K562 (cell line): ENCODE results near the gene GLIPR1L1. TPM values are rescaled to one million over a fixed set of nuclear protein-coding genes. Genes with fewer than 3 reads are reported as not detected.

ENCODE experiments used
- GATA2 ChIP-seq: sonication (generic); formaldehyde crosslinking; IDR thresholded peaks from 2 replicates; pipeline ENCODE4 v1.4.0; 2020; ENCODE audit warnings: mild to moderate bottlenecking, missing genetic modification reagents
- HEY1 ChIP-seq: fragments of 250-450 bp; sonication (Bioruptor Pico); IDR thresholded peaks from 2 replicates; pipeline ENCODE4 v1.5.0; 2020; ENCODE audit warnings: mild to moderate bottlenecking, moderate library complexity, borderline replicate concordance
- POLR2B ChIP-seq: fragments of 450-650 bp; IDR thresholded peaks from 2 replicates; pipeline ENCODE4 v1.6.1; 2018; ENCODE audit warnings: low read depth; ENCODE audit not compliant: partially characterized antibody
- SIN3A ChIP-seq, 2 experiments: fragments of 150-350 bp in 1 of 2; IDR thresholded peaks; 2 replicates each; pipeline ENCODE4 v1.6.1; 2011 to 2016; ENCODE audit warnings: borderline replicate concordance in 2 of 2, low read depth in 2 of 2, low read length in 2 of 2, mild to moderate bottlenecking in 2 of 2, moderate library complexity in 2 of 2; ENCODE audit not compliant: control insufficient read depth in 1 of 2
- ZNF408 ChIP-seq: fragments of 250-450 bp; sonication (Bioruptor Pico); IDR thresholded peaks from 2 replicates; pipeline ENCODE4 v1.4.0; 2020; ENCODE audit warnings: low read depth, mild to moderate bottlenecking, moderate library complexity
- polyA plus RNA-seq, 8 experiments: library from polyadenylated mRNA; depleted of rRNA in 4 of 8; stranded (reverse) in 5 of 8; unstranded in 3 of 8; fragments of >200 nt; fragmentation: Nextera tagmentation in 2 of 8; fragmentation: Illumina TruSeq in 1 of 8; extraction: Ambion mirVana in 2 of 8; extraction: Trizol in 1 of 8; gene quantifications; 2 replicates each; pipeline versions ENCODE4 v1.2.1 to v1.2.3, GENCODE V29; 2011 to 2014; ENCODE audit warnings: inconsistent platforms in 1 of 8, missing spikeins in 1 of 8
- total RNA-seq, 7 experiments: library from RNA; depleted of rRNA in 6 of 7; stranded (reverse); fragments of >200 nt in 6 of 7; fragmentation: Illumina TruSeq in 2 of 7; extraction: Trizol in 2 of 7; gene quantifications; 2 replicates each; pipeline versions ENCODE4 v1.2.1 to v1.2.3, GENCODE V29; 2011 to 2021; ENCODE audit warnings: low replicate concordance in 1 of 7
- TF ChIP-seq, protein P1 (sequence below): sonication (generic); formaldehyde crosslinking; IDR thresholded peaks from 2 replicates; pipeline ENCODE4 v1.4.0; 2020; ENCODE audit warnings: mild to moderate bottlenecking, missing genetic modification reagents
- TF ChIP-seq, protein P2 (sequence below), 2 experiments: fragments of 450-650 bp in 1 of 2; sonication (generic) in 1 of 2; formaldehyde crosslinking in 1 of 2; IDR thresholded peaks; 2 replicates each; pipeline versions ENCODE4 v1.7.1 to v1.9.0; 2016 to 2022; ENCODE audit warnings: inconsistent platforms in 1 of 2, mild to moderate bottlenecking in 1 of 2, missing genetic modification reagents in 1 of 2
- TF ChIP-seq, protein P3 (sequence below): fragments of 250-450 bp; sonication (Bioruptor Pico); IDR thresholded peaks from 2 replicates; pipeline ENCODE4 v1.9.0; 2021; ENCODE audit warnings: mild to moderate bottlenecking, inconsistent platforms
- TF ChIP-seq, protein P4 (sequence below): fragments of 250-450 bp; sonication (Bioruptor Pico); IDR thresholded peaks from 2 replicates; pipeline ENCODE4 v1.4.0; 2020; ENCODE audit warnings: mild to moderate bottlenecking, moderate library complexity, borderline replicate concordance

The GLIPR1L1 gene
- total and polyA plus RNA-seq, 9 of the 15 experiments (the other 6 are each of a cell fraction or from before 2014, with no cell fraction given), result not detected

DNA sequence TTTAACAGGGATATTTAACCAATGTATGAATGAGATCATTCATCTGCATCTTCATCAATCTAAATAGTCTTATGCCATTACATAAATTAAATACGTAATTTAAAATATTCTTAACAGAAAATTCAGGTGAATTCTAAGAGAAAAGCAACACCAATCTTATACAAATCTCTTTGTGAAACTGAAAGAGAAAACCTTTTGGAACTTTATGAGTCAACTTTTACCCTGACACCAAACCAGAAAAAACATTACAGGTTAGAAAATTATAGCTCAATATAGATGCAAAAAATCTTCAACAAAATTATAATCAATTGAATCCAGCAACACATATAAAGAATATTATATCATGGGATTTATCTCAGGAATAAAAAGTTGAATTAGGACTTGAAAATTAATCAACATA lies 3.4 kb downstream of the GLIPR1L1 start (continued):
- TF ChIP-seq, protein P1, sequence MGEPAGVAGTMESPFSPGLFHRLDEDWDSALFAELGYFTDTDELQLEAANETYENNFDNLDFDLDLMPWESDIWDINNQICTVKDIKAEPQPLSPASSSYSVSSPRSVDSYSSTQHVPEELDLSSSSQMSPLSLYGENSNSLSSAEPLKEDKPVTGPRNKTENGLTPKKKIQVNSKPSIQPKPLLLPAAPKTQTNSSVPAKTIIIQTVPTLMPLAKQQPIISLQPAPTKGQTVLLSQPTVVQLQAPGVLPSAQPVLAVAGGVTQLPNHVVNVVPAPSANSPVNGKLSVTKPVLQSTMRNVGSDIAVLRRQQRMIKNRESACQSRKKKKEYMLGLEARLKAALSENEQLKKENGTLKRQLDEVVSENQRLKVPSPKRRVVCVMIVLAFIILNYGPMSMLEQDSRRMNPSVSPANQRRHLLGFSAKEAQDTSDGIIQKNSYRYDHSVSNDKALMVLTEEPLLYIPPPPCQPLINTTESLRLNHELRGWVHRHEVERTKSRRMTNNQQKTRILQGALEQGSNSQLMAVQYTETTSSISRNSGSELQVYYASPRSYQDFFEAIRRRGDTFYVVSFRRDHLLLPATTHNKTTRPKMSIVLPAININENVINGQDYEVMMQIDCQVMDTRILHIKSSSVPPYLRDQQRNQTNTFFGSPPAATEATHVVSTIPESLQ, result no peak
- no peak for TF ChIP-seq HEY1 (CRISPR knock-in tag)
- no peak for TF ChIP-seq SIN3A (IDR thresholded peaks at IDR 0.05; ENCODE audit: borderline replicate concordance in 2 of 2, control insufficient read depth in 1 of 2, low read depth in 2 of 2, low read length in 2 of 2)
- TF ChIP-seq GATA2, result no peak
- TF ChIP-seq, protein P2, sequence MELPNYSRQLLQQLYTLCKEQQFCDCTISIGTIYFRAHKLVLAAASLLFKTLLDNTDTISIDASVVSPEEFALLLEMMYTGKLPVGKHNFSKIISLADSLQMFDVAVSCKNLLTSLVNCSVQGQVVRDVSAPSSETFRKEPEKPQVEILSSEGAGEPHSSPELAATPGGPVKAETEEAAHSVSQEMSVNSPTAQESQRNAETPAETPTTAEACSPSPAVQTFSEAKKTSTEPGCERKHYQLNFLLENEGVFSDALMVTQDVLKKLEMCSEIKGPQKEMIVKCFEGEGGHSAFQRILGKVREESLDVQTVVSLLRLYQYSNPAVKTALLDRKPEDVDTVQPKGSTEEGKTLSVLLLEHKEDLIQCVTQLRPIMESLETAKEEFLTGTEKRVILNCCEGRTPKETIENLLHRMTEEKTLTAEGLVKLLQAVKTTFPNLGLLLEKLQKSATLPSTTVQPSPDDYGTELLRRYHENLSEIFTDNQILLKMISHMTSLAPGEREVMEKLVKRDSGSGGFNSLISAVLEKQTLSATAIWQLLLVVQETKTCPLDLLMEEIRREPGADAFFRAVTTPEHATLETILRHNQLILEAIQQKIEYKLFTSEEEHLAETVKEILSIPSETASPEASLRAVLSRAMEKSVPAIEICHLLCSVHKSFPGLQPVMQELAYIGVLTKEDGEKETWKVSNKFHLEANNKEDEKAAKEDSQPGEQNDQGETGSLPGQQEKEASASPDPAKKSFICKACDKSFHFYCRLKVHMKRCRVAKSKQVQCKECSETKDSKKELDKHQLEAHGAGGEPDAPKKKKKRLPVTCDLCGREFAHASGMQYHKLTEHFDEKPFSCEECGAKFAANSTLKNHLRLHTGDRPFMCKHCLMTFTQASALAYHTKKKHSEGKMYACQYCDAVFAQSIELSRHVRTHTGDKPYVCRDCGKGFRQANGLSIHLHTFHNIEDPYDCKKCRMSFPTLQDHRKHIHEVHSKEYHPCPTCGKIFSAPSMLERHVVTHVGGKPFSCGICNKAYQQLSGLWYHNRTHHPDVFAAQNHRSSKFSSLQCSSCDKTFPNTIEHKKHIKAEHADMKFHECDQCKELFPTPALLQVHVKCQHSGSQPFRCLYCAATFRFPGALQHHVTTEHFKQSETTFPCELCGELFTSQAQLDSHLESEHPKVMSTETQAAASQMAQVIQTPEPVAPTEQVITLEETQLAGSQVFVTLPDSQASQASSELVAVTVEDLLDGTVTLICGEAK (IDR thresholded peaks at IDR 0.05), result no peak
- TF ChIP-seq, protein P2 (CRISPR knock-in tag; IDR thresholded peaks at IDR 0.05), result no peak
- TF ChIP-seq, protein P3, sequence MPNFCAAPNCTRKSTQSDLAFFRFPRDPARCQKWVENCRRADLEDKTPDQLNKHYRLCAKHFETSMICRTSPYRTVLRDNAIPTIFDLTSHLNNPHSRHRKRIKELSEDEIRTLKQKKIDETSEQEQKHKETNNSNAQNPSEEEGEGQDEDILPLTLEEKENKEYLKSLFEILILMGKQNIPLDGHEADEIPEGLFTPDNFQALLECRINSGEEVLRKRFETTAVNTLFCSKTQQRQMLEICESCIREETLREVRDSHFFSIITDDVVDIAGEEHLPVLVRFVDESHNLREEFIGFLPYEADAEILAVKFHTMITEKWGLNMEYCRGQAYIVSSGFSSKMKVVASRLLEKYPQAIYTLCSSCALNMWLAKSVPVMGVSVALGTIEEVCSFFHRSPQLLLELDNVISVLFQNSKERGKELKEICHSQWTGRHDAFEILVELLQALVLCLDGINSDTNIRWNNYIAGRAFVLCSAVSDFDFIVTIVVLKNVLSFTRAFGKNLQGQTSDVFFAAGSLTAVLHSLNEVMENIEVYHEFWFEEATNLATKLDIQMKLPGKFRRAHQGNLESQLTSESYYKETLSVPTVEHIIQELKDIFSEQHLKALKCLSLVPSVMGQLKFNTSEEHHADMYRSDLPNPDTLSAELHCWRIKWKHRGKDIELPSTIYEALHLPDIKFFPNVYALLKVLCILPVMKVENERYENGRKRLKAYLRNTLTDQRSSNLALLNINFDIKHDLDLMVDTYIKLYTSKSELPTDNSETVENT (CRISPR knock-in tag), result no peak
- TF ChIP-seq POLR2B, result no peak
- no peak for TF ChIP-seq ZNF408
- TF ChIP-seq, protein P4, sequence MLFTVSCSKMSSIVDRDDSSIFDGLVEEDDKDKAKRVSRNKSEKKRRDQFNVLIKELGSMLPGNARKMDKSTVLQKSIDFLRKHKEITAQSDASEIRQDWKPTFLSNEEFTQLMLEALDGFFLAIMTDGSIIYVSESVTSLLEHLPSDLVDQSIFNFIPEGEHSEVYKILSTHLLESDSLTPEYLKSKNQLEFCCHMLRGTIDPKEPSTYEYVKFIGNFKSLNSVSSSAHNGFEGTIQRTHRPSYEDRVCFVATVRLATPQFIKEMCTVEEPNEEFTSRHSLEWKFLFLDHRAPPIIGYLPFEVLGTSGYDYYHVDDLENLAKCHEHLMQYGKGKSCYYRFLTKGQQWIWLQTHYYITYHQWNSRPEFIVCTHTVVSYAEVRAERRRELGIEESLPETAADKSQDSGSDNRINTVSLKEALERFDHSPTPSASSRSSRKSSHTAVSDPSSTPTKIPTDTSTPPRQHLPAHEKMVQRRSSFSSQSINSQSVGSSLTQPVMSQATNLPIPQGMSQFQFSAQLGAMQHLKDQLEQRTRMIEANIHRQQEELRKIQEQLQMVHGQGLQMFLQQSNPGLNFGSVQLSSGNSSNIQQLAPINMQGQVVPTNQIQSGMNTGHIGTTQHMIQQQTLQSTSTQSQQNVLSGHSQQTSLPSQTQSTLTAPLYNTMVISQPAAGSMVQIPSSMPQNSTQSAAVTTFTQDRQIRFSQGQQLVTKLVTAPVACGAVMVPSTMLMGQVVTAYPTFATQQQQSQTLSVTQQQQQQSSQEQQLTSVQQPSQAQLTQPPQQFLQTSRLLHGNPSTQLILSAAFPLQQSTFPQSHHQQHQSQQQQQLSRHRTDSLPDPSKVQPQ (CRISPR knock-in tag), result no peak
